ENCODE measurements around the gene MGMT. TPM values are rescaled to one million over a fixed set of nuclear protein-coding genes. Genes with fewer than 3 reads are reported as not detected.
A peak's percentile ranks its signal among the peaks of the same experiment; 100 is the strongest.

The MGMT gene
- total RNA-seq, 1 donor from 2014 or later, result 19.4 TPM

DNA sequence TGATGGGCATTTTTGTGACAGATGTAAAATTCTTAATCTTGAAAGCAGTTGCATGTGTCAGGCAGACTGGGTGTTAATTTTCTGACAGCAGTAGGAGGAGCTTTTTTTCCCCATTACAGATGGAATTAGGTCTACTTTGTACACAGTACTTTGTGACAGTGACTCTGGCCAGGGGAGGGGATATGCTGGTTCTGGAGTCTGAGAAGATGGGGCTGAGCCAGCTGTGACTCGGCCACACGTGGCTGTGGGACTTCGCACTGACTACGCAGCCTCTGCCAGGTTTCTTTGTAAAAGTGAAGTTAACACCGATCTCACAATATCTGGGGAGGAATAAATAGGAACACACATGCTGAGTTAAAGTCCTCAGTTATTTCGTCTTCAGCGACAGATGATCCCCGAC, 95.4 kb downstream of the MGMT start:
- no peaks in the 10 kb centered on the region for H3K36me3 ChIP-seq
- ATAC-seq (no peak), DNase-seq (no peak)
- intact Hi-C loops (cut with DNase I), result no loop called here
- no peaks in the 10 kb centered on the region for H3K4me1 ChIP-seq
- H3K27ac ChIP-seq, result no peak overlapping the region
- no peak overlapping the region for H3K4me3 ChIP-seq
- no peaks in the 10 kb centered on the region for H3K9me3 ChIP-seq
- TF ChIP-seq, protein P1, sequence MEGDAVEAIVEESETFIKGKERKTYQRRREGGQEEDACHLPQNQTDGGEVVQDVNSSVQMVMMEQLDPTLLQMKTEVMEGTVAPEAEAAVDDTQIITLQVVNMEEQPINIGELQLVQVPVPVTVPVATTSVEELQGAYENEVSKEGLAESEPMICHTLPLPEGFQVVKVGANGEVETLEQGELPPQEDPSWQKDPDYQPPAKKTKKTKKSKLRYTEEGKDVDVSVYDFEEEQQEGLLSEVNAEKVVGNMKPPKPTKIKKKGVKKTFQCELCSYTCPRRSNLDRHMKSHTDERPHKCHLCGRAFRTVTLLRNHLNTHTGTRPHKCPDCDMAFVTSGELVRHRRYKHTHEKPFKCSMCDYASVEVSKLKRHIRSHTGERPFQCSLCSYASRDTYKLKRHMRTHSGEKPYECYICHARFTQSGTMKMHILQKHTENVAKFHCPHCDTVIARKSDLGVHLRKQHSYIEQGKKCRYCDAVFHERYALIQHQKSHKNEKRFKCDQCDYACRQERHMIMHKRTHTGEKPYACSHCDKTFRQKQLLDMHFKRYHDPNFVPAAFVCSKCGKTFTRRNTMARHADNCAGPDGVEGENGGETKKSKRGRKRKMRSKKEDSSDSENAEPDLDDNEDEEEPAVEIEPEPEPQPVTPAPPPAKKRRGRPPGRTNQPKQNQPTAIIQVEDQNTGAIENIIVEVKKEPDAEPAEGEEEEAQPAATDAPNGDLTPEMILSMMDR (IDR thresholded peaks at IDR 0.05), result no peak
- no peaks in the 10 kb centered on the region for H3K27me3 ChIP-seq

DNA sequence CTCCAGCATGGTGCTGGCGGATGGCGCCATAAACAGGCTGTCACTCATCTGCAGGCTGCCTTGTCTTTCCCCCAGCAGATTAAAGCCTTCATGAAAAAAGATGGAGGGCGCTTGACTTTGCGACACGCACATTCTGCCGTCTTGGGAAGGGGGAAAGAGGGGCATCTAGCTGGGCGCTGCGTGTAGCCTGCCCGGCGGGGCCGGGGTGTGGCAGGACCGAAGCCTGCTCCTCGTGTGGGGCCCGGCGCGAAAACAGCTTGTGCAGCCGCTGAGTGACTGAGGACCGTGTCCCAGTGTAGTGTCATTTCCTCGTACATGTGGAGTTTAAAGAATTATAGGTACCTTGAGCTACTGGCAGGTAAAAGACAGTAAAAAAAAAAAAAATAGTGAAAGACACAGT, 97.9 kb downstream of the MGMT start:
- DNase-seq (no peak), ATAC-seq (no peak)
- H3K27me3 ChIP-seq, result no peaks in the 10 kb centered on the region

DNA sequence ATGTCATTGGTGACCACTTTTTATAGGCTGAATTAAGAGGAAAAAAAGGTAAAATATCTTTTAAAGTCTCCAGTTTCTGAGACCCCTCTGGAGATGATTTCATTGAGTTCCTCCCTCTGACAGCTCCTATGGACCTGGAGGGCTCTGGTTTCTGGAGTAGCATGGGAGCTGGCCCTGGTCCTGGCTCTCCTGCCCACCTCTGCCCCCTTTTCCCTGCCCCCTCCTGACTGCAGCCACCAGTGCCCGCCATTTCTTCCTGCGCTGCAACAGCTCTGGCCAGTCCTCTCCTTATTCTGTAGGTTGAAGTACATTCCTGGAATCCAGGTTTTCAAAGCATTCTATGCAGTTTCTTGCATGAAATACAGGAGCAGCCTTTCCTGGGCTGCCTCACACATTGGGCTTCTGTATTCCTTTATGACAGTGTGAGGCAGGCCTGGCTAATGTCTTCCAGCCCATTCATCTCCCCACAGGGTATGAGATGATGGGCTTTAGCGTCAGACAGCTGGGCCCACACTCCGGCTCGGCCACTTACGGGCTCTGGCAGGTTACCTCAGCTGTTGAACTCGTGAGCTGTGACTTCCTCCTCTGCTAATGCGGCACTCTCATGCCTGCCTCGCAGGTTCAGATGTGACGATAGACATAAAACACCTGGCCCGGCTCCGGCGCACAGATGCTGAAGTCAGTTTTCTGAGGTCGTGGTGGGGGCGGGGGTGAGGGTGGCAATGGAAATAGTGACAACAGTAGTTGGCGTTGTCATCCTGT, 101.7 kb downstream of the MGMT start:
- TF ChIP-seq, protein P1 (IDR thresholded peaks at IDR 0.05), result no peak
- intact Hi-C loops (cut with DNase I), result no loop called here
- no peaks in the 10 kb centered on the region for H3K9me3 ChIP-seq
- DNase-seq (no peak), ATAC-seq (peak; percentile 26)
- H3K27ac ChIP-seq, result no peak overlapping the region
- no peaks in the 10 kb centered on the region for H3K4me1 ChIP-seq
- no peaks in the 10 kb centered on the region for H3K36me3 ChIP-seq
- H3K4me3 ChIP-seq, result no peak overlapping the region
- H3K27me3 ChIP-seq, result no peaks in the 10 kb centered on the region

More for the DNA sequence above, 97.9 kb downstream of the MGMT start:
- Histone ChIP-seq H3K27ac (no peak overlapping the region), H3K4me1 (no peaks in the 10 kb centered on the region), H3K9me3 (no peaks in the 10 kb centered on the region), H3K36me3 (no peaks in the 10 kb centered on the region), H3K4me3 (no peak overlapping the region)
- TF ChIP-seq, protein P1 (IDR thresholded peaks at IDR 0.05), result no peak
- intact Hi-C loops (cut with DNase I), result no loop called here

DNA sequence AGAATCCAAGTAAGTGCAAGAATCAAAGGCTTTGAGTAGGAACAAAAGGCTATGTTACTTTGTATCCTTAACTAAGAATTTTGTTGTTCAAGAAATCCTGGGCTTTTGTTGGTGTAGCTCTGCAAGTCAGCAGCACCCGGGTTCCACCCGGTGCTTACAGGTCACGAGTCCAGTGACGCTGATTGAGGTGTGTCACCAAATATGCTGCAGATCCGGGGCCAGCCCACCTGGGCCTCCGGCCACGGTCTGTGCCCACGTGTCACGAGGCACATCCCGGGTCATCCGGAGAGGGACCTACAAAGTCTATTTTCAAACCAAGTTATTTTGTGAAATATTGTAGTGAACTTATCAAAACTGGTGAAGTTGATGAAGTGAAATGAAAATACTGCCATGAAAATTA, 103.1 kb downstream of the MGMT start:
- no peak for ATAC-seq
- DNase-seq, result no peak
- no peaks in the 10 kb centered on the region for H3K9me3 ChIP-seq

DNA sequence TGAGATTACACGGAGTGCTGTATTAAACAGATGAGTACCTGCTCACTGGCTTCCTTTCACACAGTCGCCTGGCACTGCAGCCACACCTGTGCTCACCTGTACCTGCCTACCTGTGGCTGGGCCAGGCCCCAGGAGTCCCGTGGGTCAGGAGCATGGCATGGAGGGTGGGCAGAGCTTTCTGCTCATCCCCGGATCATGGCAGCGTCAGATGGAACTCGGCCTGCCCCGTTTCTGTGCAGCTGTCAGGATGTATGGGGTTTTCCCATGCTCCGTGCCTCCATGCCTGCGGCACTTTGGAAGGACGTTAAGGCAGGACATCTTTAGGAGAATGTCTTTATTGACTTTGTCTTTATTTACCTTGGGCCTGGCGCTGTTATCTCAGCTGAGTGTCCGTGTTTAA, 112.2 kb downstream of the MGMT start:
- Histone ChIP-seq H3K9me3 (no peaks in the 10 kb centered on the region), H3K4me3 (no peak overlapping the region), H3K4me1 (no peaks in the 10 kb centered on the region), H3K27me3 (no peaks in the 10 kb centered on the region), H3K36me3 (no peaks in the 10 kb centered on the region), H3K27ac (no peak overlapping the region)
- ATAC-seq (no peak), DNase-seq (no peak)
- intact Hi-C loops (cut with DNase I), result no loop called here
- TF ChIP-seq, protein P1 (IDR thresholded peaks at IDR 0.05), result no peak

More for the DNA sequence above, 103.1 kb downstream of the MGMT start:
- Histone ChIP-seq H3K36me3 (no peaks in the 10 kb centered on the region), H3K4me1 (no peaks in the 10 kb centered on the region), H3K27ac (no peak overlapping the region), H3K4me3 (no peak overlapping the region), H3K27me3 (no peaks in the 10 kb centered on the region)
- TF ChIP-seq, protein P1 (IDR thresholded peaks at IDR 0.05), result no peak
- intact Hi-C loops (cut with DNase I), result no loop called here
